ENCODE results near the gene LKAAEAR1.

LKAAEAR1 gene

GRCh38 chr20:64115171-64115911 lies 31.1 kb upstream of the LKAAEAR1 start:
- no peak for TF ChIP-seq POLR2A (IDR thresholded peaks at IDR 0.05; ENCODE audit: low read depth, low read length)
- no peak for DNase-seq (ENCODE audit: insufficient read length, low spot score)

GRCh38 chr20:64114356-64114971 lies 30.3 kb upstream of the LKAAEAR1 start:
- no peak for TF ChIP-seq POLR2A (IDR thresholded peaks at IDR 0.05; ENCODE audit: low read depth, low read length)
- no peak for DNase-seq (ENCODE audit: insufficient read length, low spot score)

More at GRCh38 chr20:64115171-64115911, 31.1 kb upstream of the LKAAEAR1 start:
- no peak for FAIRE-seq

GRCh38 chr20:64113796-64114355 lies 29.7 kb upstream of the LKAAEAR1 start:
- TF ChIP-seq POLR2A (IDR thresholded peaks at IDR 0.05; ENCODE audit: low read depth, low read length) = no peak
- DNase-seq (ENCODE audit: insufficient read length, low spot score) (no peak), FAIRE-seq (no peak)

More at GRCh38 chr20:64114356-64114971, 30.3 kb upstream of the LKAAEAR1 start:
- no peak for FAIRE-seq

GRCh38 chr20:64113444-64113775 lies 29.2 kb upstream of the LKAAEAR1 start:
- no peak for FAIRE-seq
- DNase-seq (ENCODE audit: insufficient read length, low spot score) = no peak
- TF ChIP-seq POLR2A (IDR thresholded peaks at IDR 0.05; ENCODE audit: low read depth, low read length) = no peak

- FAIRE-seq (no peak), DNase-seq (ENCODE audit: insufficient read length, low spot score) (no peak)
- no peak for TF ChIP-seq POLR2A (IDR thresholded peaks at IDR 0.05; ENCODE audit: low read depth, low read length)
Measured at GRCh38 chr20:64112691-64113443, 28.7 kb upstream of the LKAAEAR1 start.

- no peak for DNase-seq (ENCODE audit: insufficient read length, low spot score)
- TF ChIP-seq POLR2A (IDR thresholded peaks at IDR 0.05; ENCODE audit: low read depth, low read length) = no peak
- no peak for FAIRE-seq
Measured at GRCh38 chr20:64111841-64112641, 27.8 kb upstream of the LKAAEAR1 start.

- no peak for FAIRE-seq
- no peak for DNase-seq (ENCODE audit: insufficient read length, low spot score)
- no peak for TF ChIP-seq POLR2A (IDR thresholded peaks at IDR 0.05; ENCODE audit: low read depth, low read length)
Measured at GRCh38 chr20:64110411-64111068, 26.3 kb upstream of the LKAAEAR1 start.

GRCh38 chr20:64109831-64110391 lies 25.7 kb upstream of the LKAAEAR1 start:
- no peak for FAIRE-seq
- DNase-seq (ENCODE audit: insufficient read length, low spot score) = no peak
- no peak for TF ChIP-seq POLR2A (IDR thresholded peaks at IDR 0.05; ENCODE audit: low read depth, low read length)

- TF ChIP-seq POLR2A (IDR thresholded peaks at IDR 0.05; ENCODE audit: low read depth, low read length) = no peak
- no peak for FAIRE-seq
- no peak for DNase-seq (ENCODE audit: insufficient read length, low spot score)
Measured at GRCh38 chr20:64108731-64109681, 24.8 kb upstream of the LKAAEAR1 start.

- no peak for DNase-seq (ENCODE audit: insufficient read length, low spot score)
- FAIRE-seq = no peak
- no peak for TF ChIP-seq POLR2A (IDR thresholded peaks at IDR 0.05; ENCODE audit: low read depth, low read length)
Measured at GRCh38 chr20:64107736-64108457, 23.7 kb upstream of the LKAAEAR1 start.
